Stimulated activated CD8-positive, alpha-beta memory T cell treated with anti-CD3 and anti-CD28 coated beads, Interleukin-7, amount 100 ng/mL, for 4 hours (primary cell): ENCODE data around the gene DNAH6.
"Not testable (repeated sequence)": the region's sequence is repeated elsewhere in the genome, so short reads cannot be mapped to it uniquely, and the experiment has no call there.

Experiments used
- DNase-seq, 2 donors: peaks; one replicate each; pipeline ENCODE4 v3.0.0-alpha.2; 2020; ENCODE audit warnings: low read depth in 2 of 2

The DNAH6 gene

GRCh38 chr2:84497285-84497684, 19.0 kb upstream of the DNAH6 start:
- no peak for DNase-seq

- no peak for DNase-seq
Observed at GRCh38 chr2:84498150-84498799, 18.0 kb upstream of the DNAH6 start.

GRCh38 chr2:84511024-84511423, 5.3 kb upstream of the DNAH6 start:
- not testable (repeated sequence) for DNase-seq

- DNase-seq, result no peak
Observed at GRCh38 chr2:84515788-84516187, 510 bp upstream of the DNAH6 start.

- no peak for DNase-seq
Observed at GRCh38 chr2:84519332-84519957, 3.1 kb downstream of the DNAH6 start.

- DNase-seq, result no peak
Observed at GRCh38 chr2:84526562-84526961, 10.3 kb downstream of the DNAH6 start.

- no peak for DNase-seq
Observed at GRCh38 chr2:84527137-84528129, 11.1 kb downstream of the DNAH6 start.

- no peak for DNase-seq
Observed at GRCh38 chr2:84532291-84532690, 16.0 kb downstream of the DNAH6 start.

- DNase-seq, result no peak
Observed at GRCh38 chr2:84534225-84534624, 17.9 kb downstream of the DNAH6 start.

GRCh38 chr2:84537251-84537650, 21.0 kb downstream of the DNAH6 start:
- no peak for DNase-seq

- DNase-seq, result no peak
Observed at GRCh38 chr2:84539729-84540128, 23.4 kb downstream of the DNAH6 start.

- DNase-seq, result no peak
Observed at GRCh38 chr2:84545005-84545404, 28.7 kb downstream of the DNAH6 start.

- no peak for DNase-seq
Observed at GRCh38 chr2:84546551-84546950, 30.3 kb downstream of the DNAH6 start.

GRCh38 chr2:84548303-84548702, 32.0 kb downstream of the DNAH6 start:
- no peak for DNase-seq

- no peak for DNase-seq
Observed at GRCh38 chr2:84550916-84551315, 34.6 kb downstream of the DNAH6 start.

GRCh38 chr2:84551526-84551925, 35.2 kb downstream of the DNAH6 start:
- DNase-seq, result not testable (repeated sequence)

GRCh38 chr2:84556190-84556589, 39.9 kb downstream of the DNAH6 start:
- no peak for DNase-seq

- DNase-seq, result no peak
Observed at GRCh38 chr2:84559838-84560237, 43.5 kb downstream of the DNAH6 start.

GRCh38 chr2:84579661-84580060, 63.4 kb downstream of the DNAH6 start:
- DNase-seq, result no peak

- DNase-seq, result no peak
Observed at GRCh38 chr2:84603911-84604310, 87.6 kb downstream of the DNAH6 start.

- DNase-seq, result no peak
Observed at GRCh38 chr2:84613082-84613481, 96.8 kb downstream of the DNAH6 start.

GRCh38 chr2:84619794-84620371, 103.6 kb downstream of the DNAH6 start:
- no peak for DNase-seq
